DLD1 (cell line): ENCODE results near the gene TMEM272.

Experiments used
- in situ Hi-C: cut with HindIII; loops from 2 replicates; pipeline ENCODE4 v1.10.0; 2017; ENCODE audit warnings: low sequenced_read_pairs

The TMEM272 gene

GRCh38 chr13:51856027-51856736 is 11.2 kb upstream of the TMEM272 start:
- in situ Hi-C loops = no loop called here

GRCh38 chr13:51849145-51850101 is 4.4 kb upstream of the TMEM272 start:
- in situ Hi-C loops = no loop called here

GRCh38 chr13:51848674-51849073 is 3.7 kb upstream of the TMEM272 start:
- in situ Hi-C loops = no loop called here

GRCh38 chr13:51846756-51847155 is 1.8 kb upstream of the TMEM272 start:
- in situ Hi-C loops = no loop called here

- in situ Hi-C loops = no loop called here
Measured at GRCh38 chr13:51845574-51846318, 769 bp upstream of the TMEM272 start.

- in situ Hi-C loops = no loop called here
Measured at GRCh38 chr13:51843529-51843928, 1.4 kb downstream of the TMEM272 start.

- in situ Hi-C loops = no loop called here
Measured at GRCh38 chr13:51841732-51842131, 3.2 kb downstream of the TMEM272 start.

- in situ Hi-C loops = no loop called here
Measured at GRCh38 chr13:51840917-51841316, 4.1 kb downstream of the TMEM272 start.

GRCh38 chr13:51839711-51840540 is 5.1 kb downstream of the TMEM272 start:
- in situ Hi-C loops = no loop called here

- in situ Hi-C loops = no loop called here
Measured at GRCh38 chr13:51838240-51838846, 6.6 kb downstream of the TMEM272 start.

GRCh38 chr13:51837016-51837415 is 8.0 kb downstream of the TMEM272 start:
- in situ Hi-C loops = no loop called here

- in situ Hi-C loops = no loop called here
Measured at GRCh38 chr13:51834581-51835171, 10.3 kb downstream of the TMEM272 start.

GRCh38 chr13:51833980-51834379 is 11.0 kb downstream of the TMEM272 start:
- in situ Hi-C loops = no loop called here

GRCh38 chr13:51832471-51833152 is 12.4 kb downstream of the TMEM272 start:
- in situ Hi-C loops = no loop called here

- in situ Hi-C loops = no loop called here
Measured at GRCh38 chr13:51831519-51831918, 13.5 kb downstream of the TMEM272 start.

- in situ Hi-C loops = no loop called here
Measured at GRCh38 chr13:51829568-51829899, 15.4 kb downstream of the TMEM272 start.

- in situ Hi-C loops = no loop called here
Measured at GRCh38 chr13:51828730-51829567, 16.0 kb downstream of the TMEM272 start.

GRCh38 chr13:51827254-51827653 is 17.7 kb downstream of the TMEM272 start:
- in situ Hi-C loops = no loop called here
